ENCODE data around the gene NXNL2.

The NXNL2 gene

GRCh38 chr9:88534456-88535225 is at the start of gene NXNL2:
Gene NXNL2, plus strand, starts transcription at chr9:88535178. Its CDS starts 257 bp downstream, at chr9:88535435.
- no peak for DNase-seq

GRCh38 chr9:88488166-88488565 is 46.8 kb upstream of the NXNL2 start:
- DNase-seq: no peak

GRCh38 chr9:88494983-88495721 is 39.8 kb upstream of the NXNL2 start:
- no peak for DNase-seq

- DNase-seq: no peak
Observed at GRCh38 chr9:88497224-88497623, 37.8 kb upstream of the NXNL2 start.

GRCh38 chr9:88498880-88499279 is 36.1 kb upstream of the NXNL2 start:
- DNase-seq: no peak

GRCh38 chr9:88501086-88501485 is 33.9 kb upstream of the NXNL2 start:
- no peak for DNase-seq

GRCh38 chr9:88502552-88503034 is 32.4 kb upstream of the NXNL2 start:
- DNase-seq: no peak

- DNase-seq: no peak
Observed at GRCh38 chr9:88503081-88503844, 31.7 kb upstream of the NXNL2 start.

- no peak for DNase-seq
Observed at GRCh38 chr9:88503845-88504764, 30.9 kb upstream of the NXNL2 start.

- no peak for DNase-seq
Observed at GRCh38 chr9:88508326-88508725, 26.7 kb upstream of the NXNL2 start.

GRCh38 chr9:88511906-88512305 is 23.1 kb upstream of the NXNL2 start:
- no peak for DNase-seq

- no peak for DNase-seq
Observed at GRCh38 chr9:88514247-88514646, 20.7 kb upstream of the NXNL2 start.

GRCh38 chr9:88521308-88521707 is 13.7 kb upstream of the NXNL2 start:
- no peak for DNase-seq

GRCh38 chr9:88522360-88522759 is 12.6 kb upstream of the NXNL2 start:
- DNase-seq: no peak

GRCh38 chr9:88523056-88523455 is 11.9 kb upstream of the NXNL2 start:
- no peak for DNase-seq

- no peak for DNase-seq
Observed at GRCh38 chr9:88524911-88525310, 10.1 kb upstream of the NXNL2 start.

- DNase-seq: no peak
Observed at GRCh38 chr9:88527618-88528017, 7.4 kb upstream of the NXNL2 start.

- no peak for DNase-seq
Observed at GRCh38 chr9:88528080-88528790, 6.7 kb upstream of the NXNL2 start.

- DNase-seq: no peak
Observed at GRCh38 chr9:88529496-88529895, 5.5 kb upstream of the NXNL2 start.

GRCh38 chr9:88530051-88530450 is 4.9 kb upstream of the NXNL2 start:
- no peak for DNase-seq

- DNase-seq: no peak
Observed at GRCh38 chr9:88531920-88532698, 2.9 kb upstream of the NXNL2 start.
